Measurements from ENCODE around the gene HERPUD2.
"Not testable (repeated sequence)": the region's sequence is repeated elsewhere in the genome, so short reads cannot be mapped to it uniquely, and the experiment has no call there.

HERPUD2 gene

DNA sequence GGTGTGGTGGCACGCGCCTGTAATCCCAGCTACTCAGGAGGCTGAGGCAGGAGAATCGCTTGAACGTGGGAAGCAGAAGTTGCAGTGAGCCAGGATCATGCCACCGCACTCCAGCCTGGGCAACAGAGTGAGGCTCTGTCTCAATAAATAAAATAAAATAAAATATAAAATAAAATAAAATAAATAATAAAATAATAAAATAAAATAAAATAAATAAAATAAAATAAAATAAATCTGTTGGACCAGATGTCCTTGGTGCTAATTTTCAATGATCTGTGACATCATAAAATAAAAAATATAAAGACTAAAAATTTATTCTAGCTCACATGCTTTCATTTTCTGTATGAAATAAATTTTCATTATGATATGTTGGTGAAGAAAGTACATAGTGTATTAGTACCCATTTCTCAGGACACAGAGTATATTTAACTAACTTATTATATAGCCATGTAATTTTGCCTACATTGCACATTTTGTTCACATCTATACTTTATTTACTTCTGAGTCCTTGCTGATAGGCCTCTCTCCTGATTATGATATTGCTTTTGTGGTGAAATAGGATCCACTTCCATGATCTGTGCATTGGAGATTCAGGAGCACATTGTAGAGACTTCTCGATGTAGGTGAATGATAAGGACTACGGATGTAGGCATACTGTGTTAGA, 17.8 kb upstream of the HERPUD2 start:
- DNase-seq: no peak

DNA sequence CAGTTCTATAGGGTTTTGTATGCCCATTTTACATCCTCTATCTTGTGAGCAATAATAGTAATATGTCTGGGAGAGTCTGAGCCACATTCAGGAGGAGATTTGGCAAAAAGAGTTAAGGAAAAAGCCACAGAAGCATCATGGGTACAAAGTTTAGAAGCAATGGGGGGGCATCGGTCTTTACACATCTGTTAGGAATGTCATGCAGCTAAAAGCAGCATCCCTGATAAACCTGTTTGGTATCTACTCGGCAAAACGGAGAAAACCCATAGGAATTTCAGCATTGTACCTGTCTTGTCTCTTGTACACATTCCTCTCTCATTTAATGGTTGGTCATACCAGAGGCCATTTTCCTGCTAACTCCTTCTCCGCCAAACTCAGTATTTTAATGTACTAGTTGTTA, 12.5 kb upstream of the HERPUD2 start:
- DNase-seq: no peak

DNA sequence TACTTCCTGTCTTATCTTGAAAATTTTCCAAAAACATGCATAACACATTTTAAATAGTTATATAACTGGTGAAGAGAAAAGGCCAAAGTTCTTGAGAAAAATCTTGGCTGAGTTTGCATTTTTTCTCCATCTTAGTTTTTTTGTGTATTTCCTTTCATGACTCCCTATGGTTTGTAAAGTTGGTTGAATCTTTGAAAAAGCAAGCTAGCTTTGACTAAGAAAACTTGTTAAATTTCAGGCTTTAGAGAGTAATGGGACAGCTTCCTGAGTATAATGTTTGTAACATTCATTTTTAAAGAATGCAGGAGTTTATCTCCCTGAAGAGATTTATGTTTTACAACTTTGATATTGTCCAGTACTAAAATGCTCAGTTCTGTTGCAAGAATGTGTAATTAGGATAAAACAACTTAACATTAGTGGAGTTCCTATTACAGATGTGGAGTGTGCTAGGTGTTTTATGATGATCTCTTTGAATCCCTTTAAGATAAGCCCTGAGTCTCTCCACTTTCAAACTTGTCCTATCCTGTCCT, 11.1 kb upstream of the HERPUD2 start:
- no peak for DNase-seq

DNA sequence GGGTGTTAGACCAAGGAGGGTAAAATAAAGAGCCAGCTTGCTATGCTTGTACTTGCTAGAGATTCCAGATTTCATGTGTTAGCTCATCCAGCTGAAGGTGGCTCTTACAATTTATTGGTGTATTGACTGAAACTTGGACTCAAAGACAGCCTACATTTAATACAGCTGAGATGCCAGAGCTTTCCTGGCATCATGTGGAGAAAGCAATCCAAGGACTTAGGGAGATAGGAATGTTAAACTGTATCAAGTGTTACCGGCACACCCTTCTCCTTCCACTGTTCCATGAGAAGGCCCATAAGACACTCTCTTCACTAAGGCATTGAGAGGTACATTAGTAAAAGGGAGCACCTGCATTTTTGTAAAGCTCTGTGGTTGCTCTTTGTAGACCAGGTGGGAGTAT, 9.3 kb upstream of the HERPUD2 start:
- no peak for DNase-seq

DNA sequence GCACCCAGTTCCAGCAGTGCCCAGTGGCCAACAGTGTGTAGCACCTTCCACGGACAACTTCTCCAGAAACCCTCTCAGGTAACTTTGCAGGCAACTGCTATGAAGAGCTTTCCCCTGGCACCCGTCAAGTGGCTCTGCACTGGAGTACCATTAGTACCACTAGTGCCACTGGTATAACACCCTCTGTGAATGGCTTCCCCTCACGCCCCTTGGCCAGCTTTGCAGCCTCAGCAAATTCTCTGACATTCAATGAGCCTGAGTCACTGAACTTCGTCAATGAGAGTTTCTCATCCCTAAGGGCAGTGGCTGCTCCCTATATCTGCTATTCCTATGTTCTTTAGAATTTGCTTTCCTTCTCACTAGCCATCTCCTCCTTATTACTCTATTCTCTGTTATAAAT, 7.6 kb upstream of the HERPUD2 start:
- no peak for DNase-seq

DNA sequence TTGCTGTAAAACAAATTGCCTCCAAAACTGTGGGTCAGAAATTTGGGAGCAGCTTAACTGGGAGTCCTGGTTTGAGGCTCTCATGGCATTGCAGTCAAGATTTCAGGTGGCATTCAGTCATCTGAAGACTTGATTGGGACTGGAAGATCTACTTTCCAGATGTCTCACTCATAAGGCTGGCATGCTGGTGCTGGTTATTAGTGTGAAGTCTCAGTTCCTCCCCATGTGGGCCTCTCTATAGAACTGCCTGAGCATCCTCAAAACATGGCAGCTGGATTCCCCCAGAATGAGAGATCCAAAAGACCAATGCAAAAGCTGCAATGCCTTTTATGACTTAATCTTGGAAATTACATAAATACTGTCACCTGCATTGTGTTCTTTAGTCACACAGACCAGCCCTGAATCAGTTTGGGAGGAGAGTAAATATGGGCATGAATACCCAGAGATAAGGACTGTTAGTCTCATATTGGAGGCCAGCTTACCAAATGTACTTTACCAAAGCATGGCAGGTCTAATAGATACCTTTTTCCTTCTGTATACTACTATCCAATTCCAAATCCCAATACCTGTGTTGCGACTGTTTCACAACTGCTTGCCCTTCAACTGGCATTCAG, 6.5 kb upstream of the HERPUD2 start:
- DNase-seq: peak in 1 of 5 experiments; percentile 43

DNA sequence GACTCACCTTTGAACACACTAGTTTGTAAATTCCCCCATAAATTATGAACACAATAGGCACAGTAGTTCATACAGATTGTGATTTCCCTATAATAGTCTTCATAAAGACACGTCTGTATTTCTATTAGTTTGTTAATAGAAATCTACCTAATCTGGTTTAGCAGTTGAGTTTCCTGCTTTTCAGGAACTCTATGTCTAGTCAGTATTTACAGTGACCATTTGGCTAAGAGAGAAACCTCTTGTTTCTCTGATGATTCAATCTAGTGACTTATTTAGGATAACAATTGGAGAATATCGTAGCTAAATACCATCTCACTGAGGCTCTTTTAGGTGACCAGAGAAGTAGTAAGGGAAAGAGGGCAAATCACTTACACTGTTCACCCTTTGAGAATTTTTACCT, 5.9 kb upstream of the HERPUD2 start:
- no peak for DNase-seq

DNA sequence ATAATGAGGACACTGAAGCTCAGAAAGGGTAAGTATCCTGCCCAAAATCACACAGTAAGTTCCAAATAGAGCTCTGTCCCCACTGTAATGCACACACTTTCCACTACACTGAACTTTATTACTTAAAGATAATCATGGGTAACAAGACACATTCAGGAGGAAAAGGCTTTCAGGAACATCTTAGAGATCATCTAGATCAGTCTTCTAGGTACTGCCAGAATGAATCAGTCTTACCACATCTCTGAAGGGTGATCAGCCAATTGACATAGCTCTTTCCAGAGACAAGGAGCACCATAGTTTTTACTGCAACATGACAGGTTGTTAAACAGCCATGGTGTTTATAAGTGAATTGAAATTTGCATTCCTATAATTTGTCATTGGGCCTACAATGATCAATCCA, 5.4 kb upstream of the HERPUD2 start:
- peak in 1 of 5 experiments; percentile 53 for DNase-seq

DNA sequence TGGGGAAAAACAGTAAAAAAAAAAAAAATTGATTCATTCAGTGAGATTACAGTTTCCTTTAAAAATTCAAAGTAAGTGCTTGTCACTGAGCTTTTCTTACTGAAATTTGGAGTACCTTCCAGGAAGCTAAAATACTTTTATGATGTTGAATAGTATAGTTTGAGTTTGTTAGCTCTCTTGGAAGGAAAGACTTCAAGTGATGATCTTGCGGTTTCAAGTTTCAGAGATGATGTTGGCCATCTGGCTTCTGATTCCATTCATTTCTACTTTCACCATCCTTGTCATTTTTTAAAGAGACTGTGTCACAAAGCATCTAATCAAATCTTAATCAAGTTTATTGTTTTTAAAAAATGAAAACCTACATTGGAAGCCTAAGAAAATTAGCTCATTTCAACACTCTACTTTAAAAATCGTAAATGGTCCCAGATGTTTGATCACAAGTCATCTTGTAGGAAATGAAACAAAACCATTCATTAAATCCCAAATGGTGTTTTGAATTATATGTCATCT, 4.9 kb upstream of the HERPUD2 start:
- peak in 1 of 5 experiments; percentile 39 for DNase-seq

DNA sequence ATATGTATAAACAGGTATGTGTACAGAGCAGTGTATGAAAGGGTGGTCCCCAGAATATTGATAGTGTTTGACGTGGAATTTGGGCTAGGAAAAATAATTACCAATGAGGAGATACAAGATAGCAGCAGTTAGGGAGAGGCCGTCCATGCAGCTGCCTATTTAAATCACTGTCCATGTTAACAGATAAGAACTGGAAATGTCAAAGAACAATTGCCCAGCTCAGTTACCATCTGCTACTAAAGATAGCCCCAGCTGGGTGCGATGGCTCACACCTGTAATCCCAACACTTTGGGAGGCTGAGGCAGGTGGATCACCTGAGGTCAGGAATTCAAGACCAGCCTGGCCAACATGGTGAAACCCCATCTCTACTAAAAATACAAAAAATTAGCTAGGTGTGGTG, 3.4 kb upstream of the HERPUD2 start:
- DNase-seq: not testable (repeated sequence)

DNA sequence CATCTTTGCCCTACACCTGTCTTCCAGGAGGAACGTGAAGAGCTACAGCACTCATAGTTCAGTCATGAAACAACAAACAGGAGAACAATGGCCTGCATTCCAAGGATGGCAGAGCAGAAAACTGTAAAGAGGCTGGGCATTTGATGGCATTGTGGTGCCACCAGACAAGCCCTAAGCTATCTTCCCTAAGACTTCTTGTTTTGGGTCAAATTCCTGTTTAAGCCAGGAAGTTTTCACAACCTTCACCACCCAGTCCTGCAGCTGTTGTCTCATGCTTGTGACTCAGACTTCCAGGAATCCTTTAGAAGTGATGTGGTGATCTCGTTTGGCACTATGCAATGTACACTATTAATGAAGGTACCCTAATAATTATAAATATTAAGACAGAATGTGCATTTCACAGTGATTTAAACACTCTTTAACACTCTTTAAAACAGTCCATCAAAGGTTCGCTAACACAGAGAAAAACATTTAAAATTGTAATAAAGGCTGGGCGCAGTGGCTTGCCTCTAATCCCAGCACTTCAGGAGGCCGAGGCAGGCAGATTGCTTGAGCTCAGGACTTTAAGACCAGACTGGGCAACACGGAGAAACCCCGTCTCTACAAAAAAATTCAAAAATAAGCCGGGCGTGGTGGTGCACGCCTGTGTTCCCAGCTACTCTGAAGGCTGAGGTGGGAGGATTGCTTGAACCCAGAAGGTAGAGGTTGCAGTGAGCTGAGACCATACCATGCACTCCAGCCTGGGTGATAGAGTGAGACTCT, 2.7 kb upstream of the HERPUD2 start:
- DNase-seq: no peak

DNA sequence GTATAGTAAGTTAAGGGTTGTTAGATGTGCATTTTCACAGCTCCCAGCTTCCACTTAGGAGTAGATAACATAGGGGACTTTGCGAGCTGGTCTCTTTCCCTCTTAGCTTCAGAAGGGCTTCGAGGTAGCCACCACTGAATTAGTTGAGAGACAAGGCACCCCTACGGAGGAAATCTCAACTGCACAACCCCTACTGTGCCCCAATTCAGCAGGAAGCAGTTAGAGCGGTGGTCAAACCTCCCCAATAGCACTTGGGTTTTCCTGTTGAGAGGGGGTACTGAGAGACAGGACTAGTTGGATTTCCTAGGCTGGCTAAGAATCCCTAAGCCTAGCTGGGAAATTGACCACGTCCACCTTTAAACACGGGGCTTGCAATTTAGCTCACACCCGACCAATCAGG, 1.1 kb upstream of the HERPUD2 start:
- peak in 1 of 5 experiments; percentile 35 for DNase-seq

DNA sequence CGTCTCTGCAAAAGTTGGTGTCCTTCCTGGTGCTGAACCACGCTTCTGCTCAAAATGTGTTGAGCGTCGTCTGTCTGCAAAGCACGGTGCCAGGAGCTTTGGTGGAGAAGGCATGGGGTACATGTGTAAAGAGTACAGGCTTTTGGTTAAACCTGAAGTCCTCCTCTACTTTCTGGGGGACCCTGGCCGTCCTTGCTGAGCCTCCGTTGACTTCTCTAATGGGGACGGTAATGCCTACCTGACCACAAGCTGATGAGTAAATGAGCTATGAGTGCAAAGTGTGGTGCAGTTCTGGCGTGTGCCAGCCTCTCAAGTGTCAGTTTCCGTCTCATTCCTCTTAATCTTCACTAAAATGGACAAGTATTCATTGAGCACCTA, 527 bp upstream of the HERPUD2 start:
- DNase-seq: peak in 1 of 5 experiments; percentile 78

DNA sequence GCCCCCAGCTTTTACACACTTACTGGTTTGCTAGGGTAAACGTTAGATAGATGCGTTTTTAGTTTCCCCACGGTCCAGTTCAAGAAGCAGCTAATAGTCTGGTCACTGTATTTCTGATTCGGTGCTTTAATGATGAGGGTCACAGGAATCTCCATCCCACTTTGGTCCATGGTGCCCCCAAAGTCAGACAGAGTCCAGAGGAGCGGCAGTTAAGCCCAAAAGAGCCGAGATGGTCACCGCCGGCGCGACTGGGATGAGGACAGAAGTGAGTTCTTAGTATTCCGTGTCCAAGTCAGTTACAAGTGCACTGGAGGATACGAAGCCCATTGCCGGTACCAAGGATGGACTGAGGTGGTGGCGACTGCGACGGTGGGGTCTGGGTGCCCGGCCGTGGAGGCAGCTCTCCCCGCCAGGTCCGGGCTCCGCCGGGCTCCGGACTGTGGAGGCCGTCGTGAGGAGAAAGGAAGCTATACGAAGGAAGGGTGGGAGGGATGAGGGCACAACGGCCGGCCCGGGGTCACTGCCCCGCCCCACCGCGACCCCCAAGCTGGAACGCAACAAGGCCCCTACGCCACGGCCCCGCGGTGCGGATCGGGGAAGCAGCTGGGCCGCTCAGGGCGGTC, 663 bp downstream of the HERPUD2 start:
- no peak for DNase-seq

DNA sequence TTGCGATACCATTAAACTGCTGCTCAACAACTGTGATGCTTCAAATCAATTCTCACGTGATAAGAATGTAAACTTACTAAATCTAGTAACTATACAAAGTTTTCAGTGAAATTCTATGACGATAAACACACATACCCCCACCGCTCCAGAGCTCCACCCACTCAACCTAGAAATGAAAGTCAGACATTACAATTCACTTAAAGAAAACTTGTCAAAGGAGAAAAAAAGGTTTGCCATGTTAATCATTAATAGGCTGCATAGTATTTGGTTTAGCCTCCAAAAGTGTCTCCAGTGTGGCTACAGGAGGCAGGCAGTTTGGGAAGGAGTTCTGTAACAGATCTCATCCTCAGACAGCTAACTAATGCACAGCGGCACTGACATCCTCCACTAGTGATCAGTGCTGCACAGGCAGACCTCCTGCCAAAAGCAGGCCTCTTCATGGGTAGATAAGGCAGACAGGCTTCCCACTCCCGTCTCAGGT, 3.1 kb downstream of the HERPUD2 start:
- peak in 2 of 5 experiments; percentile 47 to 78 for DNase-seq

DNA sequence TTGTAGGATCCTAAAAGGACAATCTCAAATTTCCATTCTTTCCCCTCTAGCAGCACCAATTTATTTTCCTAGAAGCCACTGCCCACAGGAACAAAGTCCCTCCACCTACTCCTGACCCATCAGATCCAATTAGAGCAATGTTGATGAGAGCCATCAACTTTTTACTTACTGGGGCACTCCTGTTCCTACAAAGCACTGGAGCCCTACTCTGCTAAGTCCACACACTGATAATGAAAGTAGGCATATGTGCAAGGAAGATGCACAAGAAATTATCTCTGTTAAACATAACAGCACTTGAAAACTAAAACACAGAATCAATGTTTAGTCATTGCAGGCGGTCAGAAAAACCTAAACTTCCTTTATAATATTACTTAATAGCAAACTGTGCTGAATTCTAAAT, 3.6 kb downstream of the HERPUD2 start:
- DNase-seq: peak in 1 of 5 experiments; percentile 46

DNA sequence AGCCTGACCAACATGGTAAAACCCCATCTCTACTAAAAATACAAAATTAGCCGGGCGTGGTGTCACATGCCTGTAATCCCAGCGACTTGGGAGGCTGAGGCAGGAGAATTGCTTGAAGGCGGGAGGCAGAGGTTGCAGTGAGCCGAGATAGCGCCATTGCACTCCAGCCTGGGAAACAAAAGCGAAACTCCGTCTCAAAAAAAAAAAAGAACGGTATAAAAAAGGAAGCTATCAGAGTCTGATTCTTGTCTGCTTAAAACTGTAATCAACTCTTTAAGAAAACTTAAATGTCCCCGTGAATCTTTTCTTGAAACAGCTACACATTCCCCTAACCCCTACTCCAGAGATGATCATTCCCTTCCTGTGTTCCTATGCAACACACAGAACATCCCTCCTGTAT, 4.3 kb downstream of the HERPUD2 start:
- DNase-seq: peak in 2 of 5 experiments; percentile 40 to 41

DNA sequence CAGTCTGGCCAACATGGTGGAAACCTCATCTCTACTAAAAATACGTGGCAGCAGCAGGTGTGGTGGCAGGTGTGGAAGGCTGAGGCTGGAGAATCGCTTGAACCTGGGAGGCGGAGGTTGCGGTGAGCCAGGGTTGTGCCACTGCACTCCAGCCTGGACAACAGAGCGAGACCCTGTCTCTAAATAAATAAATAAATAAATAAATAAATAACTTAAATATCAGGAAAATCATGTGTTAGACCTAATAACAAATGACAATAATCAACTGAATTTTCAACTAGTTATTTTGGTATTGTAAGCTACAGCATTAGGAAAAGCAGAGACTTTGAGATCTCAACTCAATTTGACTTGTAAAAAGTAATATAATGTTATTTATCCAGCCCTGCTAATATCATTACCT, 9.2 kb downstream of the HERPUD2 start:
- no peak for DNase-seq

DNA sequence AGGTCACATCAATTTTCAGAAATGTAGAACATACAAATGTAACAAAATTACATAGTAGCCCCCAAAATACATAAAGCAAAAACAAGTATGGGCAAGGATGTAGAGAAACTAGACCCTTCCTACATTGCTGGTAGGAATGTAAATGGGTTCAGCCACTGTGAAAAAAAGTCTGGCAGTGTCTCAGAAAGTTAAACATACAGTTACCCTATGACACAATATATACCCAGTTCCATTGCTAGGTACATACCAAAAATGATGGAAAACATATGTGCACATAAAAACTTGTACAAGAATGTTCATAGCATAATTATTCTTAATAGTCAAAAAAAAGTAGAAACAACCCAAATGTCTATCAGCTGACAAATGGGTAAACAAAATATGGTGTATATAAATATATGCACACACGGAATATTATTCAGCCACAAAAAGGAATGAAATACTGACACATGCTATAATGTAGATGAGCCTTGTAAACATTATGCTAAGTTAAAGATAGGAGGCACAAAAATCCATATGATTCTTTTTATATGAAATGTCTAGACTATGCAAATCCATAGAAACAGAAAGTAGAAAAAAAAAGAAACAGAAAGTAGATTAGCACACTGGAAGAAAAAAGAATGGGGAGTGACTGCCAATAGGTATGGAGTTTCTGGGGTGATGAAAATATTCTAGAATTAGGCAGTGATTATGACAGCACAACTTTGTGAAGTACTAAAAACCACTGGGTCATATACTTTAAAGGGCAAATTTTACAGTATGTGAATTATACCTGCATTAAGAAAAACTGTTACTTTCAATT, 13.5 kb downstream of the HERPUD2 start:
- DNase-seq: no peak

DNA sequence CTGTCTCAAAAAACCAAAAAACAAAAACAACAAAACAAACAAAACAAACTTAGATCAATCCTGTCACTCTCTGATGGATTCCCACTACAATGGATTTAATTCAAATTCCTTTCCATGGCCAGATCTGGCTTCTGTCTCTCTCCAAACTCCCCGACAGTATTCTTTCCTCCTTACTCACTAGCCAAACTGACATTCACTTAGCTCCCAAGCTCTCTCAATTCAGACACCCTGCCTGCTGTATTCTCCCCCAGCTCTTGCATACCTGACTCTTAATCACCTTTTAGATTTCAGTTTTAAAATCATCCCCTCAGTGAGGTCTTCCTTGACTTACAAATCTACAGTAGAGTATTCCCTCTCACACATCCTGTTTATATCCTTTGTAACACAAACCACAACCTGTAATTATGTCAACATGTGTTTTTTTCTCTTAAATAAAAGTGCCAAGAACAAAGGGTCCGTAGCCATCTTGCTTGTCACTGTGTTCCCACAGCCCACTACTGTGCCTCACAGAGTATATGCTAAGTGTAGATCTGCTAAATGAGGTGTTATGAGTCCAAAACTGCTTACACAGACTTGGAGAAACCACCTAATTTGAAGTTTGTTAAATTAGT, 14.4 kb downstream of the HERPUD2 start:
- DNase-seq: peak in 1 of 5 experiments; percentile 27

DNA sequence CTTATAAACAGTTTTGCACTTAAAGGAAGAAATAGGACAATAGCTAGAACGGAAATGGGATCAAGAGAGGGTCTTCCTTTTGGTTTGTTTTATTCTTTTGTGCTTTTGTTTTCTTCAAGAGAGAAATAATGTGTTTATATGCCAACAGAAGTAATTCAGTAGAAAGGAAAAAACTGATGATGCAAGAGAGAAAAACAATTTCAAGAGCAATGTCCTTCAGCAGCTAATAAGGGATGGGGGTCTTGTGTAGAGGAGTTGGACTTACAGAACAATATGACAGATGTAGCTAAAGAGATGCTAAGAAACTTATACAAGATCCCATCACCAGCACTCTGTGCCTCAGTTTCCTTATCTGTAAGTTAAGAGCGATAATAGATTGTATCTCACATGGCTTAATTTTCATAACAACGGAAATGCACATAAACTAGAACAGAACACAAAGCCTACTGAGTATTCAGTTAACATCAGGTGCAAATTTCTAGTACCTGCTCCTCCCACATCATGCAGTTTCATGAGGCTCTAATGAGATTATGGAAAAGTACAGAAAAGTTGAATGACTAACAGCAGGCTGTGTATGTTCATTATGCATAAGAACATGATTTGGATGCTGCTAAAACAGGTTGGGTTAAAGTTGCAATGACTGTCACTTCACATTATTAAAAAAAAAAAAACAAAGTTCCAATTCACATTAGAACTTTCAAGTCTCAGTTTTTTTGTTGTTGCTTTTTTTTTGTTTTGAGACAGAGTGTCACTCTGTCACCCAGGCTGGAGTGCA, 17.2 kb downstream of the HERPUD2 start:
- DNase-seq: no peak
